Dermis microvascular lymphatic vessel endothelial cell (primary cell): Measurements from ENCODE around the gene BMPR1B. TPM values are rescaled to one million over a fixed set of nuclear protein-coding genes. Genes with fewer than 3 reads are reported as not detected.

Source experiments
- DNase-seq, 2 donors: peaks; one replicate each; pipeline versions ENCODE4 v3.0.0 to v3.0.0-alpha.2; 2010; ENCODE audit warnings: low read depth in 2 of 2
- total RNA-seq: library from RNA; depleted of rRNA; stranded (reverse); fragments of >200 nt; gene quantifications from 2 replicates; pipeline ENCODE4 v1.2.1, GENCODE V29; 2014

Gene BMPR1B
- total RNA-seq, 1 donor from 2014 or later = 0.51 TPM

DNA sequence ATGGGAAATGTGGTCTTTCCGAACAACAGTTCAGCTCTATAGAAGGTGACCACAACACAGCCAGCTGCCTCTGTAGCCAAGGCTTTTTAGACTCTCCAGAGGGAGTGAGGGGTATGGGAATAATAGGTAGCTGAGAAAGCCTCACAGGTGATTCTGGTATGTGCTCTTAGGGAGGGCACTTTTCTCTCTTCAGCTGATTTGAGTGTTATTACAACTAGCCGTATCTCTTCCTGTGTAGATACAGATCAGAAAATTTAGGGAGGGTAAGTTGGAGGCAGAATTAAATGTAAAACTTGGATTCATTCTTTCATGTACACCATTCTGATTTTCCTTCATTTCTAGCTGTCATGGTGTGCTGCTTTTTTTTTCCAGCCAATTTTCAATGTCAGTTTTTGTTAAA is 154.9 kb downstream of the BMPR1B start:
- DNase-seq = no peak

DNA sequence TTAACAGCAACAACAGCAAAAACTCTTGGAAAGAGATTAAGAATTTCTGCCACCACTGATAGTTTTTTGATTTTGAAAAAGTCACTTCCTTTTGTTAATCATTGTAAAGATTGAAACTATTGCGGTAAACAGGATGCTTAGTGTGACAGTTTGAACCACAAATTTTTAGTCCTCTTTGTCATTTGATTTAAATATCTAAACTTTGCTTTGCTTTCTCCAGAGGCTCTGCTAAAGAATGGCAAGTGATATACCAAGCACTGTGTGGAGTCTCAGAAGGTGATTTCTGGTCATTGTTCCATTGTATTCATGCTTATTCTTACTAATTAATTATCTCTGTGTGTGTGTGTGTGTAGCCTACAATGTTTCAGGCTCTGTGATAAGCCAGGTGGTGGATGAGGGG is 155.6 kb downstream of the BMPR1B start:
- DNase-seq = no peak

DNA sequence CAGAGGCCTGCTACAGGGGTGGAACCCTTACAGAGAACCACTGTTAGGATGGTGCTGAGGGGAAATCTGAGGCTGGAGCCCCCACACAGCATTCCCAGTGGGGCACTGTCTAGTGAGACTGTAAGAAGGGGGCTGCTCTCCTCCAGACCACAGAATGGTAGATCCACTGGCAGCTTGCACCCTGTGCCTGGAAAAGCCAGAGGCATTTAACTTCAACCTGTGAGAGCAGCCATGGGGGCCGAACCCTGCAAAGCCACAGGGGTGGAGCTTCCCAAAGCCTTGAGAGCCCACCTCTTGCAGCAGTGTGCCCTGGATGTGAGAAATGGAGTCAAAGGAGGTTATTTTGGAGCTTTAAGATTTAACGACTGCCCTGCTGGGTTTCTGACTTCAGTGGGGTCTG is 159.4 kb downstream of the BMPR1B start:
- no peak for DNase-seq

DNA sequence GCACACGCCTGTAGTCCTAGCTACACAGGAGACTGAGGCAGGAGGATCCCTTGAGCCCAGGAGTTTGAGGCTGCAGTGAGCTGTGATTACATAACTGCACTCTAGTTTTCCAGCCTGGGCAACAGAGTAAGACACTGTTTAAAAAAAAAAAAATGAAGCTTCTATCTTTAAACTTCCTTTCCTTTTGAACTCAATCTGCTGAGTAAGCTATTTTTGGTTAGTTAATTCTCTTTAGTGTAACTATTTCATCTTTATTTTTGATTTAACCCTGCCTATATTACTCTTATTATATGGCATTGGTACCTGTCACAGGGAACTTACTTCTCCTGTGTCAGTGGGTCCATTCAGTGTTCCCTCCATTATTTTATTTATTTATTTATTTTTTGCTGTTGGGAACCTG is 160.8 kb downstream of the BMPR1B start:
- no peak for DNase-seq

DNA sequence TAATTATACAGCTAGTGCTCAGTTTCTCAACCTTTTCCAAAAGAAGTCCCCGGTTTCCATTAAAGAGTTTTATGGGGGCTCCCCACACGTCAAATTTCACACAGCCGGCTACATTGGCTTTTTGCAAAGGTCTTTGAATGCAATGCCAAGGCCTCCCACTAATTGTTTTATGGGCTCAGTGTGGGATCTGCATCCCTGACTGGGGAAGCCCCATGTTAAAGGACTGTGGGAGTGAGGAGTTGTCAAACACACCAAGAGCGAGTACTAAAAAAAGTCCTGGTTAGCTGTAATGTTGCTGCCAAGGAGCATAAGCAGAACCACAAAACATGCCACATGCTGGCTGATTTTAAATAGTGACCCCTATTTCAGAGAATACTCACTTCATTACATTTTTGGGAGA is 162.6 kb downstream of the BMPR1B start:
- no peak for DNase-seq

DNA sequence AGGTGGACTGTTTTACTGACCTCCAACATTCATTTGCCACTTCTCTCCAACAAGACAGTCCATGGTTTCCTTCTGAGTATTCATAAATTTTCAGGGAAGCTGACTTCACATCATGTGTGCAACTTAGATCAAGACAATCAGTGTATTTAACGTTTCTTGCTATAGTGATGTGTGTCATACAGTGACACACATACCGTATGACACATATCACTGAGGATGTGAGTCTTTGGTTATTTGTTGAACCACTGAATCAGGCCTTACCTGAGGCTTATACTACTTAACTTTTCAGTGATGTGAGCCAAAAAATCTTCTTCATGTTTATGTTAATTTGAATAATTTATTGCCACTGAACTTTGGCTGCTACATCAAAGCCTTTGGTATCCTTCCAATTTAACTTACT is 166.8 kb downstream of the BMPR1B start:
- no peak for DNase-seq

DNA sequence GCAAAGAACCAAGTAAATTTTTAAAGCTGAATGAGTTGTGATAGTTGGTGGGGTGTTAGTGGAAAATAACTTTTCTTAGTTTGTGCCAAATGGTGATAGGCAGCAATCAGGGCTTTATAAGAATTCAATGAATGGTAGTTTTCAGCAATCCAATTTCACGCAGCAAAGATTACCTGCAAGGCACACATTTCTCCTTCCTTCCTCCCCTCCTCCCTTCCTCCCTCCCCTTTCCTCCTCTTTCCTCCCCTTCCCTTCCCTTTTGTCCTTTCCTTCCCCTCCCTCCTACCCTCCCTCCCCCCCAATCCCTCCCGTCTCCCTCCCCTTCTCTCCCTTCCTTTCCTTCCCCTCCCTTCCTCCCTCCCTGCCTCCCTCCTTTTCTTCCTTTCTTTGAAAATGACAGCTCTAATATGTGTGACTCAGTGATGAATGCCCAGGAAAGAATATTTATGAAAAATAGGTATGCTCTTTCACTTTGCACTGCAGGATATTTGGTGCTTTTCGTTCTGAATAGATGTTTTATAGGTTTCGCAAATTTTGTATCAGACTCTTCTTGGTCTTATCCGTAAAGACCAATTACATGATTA is 168.1 kb downstream of the BMPR1B start:
- no peak for DNase-seq

DNA sequence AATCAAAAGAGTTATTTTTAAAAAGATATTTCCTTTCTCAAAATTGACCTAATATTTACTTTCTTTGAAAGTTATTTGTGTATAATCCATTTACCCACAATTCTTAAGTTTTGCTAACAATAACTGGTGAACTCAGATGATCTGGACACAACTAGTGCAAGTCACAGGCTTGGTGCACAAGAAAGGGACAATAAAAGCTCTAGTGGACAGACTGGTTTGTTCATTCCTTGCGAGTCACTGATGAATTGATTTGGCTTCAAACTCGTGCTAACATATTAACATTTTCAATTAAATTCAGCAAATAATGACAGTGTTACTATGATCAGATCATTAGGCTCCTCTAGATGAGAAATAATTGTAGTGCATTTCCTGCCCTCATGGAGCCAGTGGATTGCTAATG is 169.2 kb downstream of the BMPR1B start:
- no peak for DNase-seq

DNA sequence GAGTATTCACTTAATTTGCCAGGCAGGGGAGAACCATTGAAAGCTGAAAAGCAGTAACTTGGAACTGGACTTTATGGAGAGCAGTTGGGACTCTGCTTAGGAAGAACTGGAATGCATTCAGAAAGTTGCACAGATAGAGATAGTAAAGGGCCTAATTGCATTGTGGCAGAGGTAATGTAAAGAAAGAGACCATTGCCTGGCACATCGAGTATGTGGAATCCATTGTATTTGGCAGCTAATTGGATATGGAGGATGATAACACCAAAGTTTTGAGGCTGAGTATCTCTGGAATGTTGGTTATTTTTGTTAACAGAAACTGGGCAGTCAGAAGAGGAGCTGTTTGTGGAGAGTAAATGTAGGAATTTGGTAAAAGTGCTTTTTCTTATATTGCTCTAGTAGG is 169.9 kb downstream of the BMPR1B start:
- no peak for DNase-seq

DNA sequence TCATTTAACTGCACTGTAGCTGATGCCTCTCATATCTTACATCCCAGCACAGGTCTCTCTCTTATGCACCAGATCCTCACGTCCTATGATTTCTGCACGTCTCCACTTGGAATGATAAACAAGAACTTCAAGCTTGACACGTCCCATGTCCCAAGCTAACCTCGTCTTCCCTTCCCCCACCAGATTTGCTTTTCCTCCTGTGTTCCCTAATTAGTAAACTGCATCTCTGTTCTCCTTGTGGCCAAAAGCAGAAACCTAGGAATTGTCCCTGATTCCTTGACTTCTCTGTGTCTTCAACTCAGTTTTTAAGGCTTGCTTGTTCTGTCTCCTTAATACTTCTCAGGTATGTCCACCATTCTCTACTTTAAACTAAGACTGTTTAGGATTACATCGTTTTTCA is 171.9 kb downstream of the BMPR1B start:
- no peak for DNase-seq

DNA sequence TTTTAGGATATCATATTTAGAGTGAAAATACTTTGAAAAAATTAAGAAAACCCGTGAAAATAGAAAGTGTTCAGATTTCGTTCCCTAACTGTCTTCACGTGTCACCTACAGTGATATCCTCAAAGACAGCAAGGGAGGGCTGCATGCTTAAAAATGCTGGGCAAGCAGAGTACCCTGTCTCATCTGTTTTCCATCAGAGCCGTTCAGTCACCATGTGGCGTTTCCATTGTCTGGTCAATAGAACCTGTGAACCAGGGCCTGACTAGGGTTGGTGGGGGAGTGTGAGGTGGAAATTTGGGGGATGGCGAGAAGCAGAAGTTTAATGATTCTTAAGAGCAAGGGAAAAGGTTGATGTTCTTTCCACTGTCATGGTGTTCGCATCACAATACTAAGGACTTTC is 173.9 kb downstream of the BMPR1B start:
- DNase-seq = no peak

DNA sequence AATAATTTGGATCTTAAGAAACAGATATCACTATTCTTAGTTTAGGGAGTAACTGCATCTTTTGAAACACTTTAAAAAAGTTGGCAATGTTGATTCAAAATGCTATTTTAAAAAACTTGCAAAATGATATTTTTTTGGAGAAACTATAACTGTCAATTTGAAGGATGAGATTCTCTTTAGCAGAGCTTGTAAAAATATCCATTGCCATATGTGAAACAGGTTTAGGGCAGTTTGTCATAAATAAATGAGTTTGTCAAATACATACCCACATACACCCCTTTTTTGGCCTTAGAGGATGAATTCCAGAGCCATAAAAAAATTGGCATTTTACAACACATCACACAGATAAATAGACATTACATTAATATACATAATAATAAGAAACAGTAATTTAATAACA is 174.6 kb downstream of the BMPR1B start:
- no peak for DNase-seq

DNA sequence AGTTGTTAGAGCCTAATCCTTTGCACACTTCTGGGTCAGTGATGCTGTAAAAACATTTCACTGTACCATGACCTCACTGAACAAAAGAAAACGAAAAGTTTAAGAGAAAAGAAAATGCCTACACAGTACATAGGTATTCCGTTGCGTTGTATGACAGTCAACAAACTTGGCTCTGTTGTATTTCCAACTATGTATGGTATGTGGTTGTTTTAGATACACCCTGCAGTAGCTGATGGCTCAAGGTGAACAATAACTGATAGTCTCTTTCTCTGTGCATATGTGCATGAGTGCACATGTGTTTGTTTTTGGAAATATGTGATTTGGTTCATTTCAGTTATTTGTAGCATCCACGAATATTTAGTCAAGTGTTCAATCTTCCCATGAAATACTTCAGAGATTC is 176.0 kb downstream of the BMPR1B start:
- DNase-seq = no peak

DNA sequence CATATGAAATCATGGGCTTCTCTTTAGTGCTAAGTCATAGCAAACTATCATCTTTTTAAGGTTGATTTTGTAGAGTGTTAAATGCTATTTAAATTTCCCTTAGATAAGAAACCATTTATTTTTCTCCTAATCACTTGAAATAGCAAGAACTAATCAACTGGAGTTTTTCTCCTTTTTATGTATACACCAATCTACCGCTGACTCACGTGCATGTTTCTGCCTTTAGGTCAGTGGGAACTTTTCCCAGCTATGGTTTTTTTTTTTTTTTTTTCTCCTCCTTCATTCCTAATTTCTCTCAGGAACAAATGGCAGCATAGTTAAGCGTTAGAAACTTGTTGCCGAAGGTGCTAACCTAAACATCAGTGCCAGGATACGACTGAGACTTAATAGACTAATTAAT is 176.4 kb downstream of the BMPR1B start:
- no peak for DNase-seq

DNA sequence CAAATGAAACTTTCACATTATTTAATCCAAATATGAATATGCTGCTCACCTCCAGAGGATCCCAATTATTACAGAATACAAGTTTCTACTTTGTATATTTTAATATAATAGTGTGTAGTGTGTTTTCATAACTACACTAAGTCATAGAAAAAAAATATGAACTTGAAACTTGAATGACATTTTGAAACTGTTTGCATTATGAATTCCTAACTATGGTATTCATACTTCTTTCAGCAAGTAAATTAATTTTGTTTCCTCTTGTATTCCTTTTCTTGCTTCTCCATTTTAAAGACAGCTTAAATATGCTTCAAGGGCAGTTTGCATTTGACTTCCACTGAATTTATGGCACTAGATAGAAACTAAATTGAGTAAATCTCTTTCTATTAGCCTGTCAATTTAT is 177.1 kb downstream of the BMPR1B start:
- DNase-seq = no peak

DNA sequence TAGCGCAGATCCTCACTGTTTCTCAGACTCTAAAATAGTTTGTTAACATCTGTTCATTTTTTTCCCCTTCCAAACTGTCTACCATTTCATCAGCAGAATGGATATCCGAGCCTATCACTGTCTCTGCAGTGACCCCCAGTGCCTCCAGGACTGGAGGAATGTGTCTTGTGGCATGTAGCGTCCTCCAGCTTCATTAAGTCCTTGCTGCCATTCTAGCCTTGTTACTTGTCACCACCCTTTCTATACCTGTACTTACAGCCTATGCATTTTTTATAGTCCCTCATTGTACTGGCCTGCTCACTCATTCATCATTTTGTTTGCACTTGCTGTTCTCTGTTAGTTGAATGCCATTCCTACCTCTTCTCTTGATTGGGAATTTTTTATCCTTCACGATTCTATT is 179.1 kb downstream of the BMPR1B start:
- DNase-seq = no peak

DNA sequence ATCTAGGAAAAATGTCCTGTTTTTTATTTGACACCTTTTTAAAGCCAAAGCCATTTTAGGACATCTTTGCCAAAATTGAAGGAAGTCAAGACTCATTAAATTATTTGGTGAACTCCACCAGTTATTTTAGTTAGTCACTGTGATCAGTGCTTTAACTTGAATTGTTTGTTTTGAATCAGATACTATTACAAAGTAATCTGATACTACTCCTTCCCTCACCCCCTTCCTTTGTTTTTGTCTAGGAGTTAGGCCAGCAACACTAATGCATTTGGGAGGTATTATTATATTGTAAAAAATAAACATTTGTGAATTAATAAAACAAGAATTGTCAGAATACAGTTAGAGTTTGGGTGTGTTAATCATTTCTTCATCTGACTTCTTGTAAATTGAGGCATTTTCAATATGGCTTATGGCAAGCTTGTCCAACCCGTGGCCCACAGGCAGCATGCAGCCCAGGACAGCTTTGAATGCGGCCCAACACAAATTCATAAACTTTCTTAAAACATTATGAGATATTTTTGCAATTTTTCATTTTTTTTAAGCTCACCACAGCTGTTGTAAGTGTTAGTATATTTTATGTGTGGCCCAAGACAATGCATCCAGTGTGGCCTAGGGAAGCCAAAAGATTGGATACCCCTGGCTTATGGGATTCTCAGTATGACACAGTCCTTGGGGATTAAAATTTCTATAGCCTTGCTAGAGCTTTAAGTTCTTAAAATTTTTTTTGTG is 182.2 kb downstream of the BMPR1B start:
- DNase-seq = no peak

DNA sequence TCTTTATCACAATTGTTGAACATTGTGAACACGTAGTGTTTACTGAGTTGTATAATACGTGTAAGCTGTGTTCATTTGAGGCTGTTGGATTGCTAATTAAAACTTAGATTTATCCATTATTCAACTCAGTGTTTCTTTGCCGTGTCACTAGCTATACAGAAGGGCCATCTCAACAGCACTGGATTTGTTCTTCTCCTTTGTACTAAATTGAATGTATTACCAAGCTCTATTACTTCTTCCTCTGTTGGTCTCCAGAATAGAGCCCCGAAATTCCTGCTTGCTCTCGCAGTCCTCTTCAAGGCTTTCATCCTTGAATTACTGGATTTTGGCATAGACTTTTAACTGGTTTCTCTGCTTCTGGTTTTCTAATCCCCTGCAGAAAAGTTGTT is 182.8 kb downstream of the BMPR1B start:
- no peak for DNase-seq

DNA sequence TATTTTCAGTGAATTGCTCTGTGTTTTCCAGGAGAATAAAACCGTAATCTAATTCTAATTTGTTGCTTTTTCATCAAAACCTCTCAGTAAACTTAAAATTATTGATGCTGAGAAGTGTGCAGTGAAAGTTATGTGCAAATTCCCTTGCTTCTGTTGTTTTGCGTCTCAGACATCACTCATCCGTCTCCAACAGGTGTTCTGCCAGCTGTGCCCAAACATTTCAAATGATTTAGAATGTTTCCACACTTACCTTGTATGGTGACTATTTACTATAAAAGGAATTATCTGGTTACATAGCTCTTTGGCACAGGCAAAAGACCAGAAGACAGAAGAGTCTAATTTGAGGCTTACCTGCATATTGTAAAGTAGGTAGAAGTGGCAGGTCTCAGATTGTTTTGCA is 184.0 kb downstream of the BMPR1B start:
- no peak for DNase-seq

DNA sequence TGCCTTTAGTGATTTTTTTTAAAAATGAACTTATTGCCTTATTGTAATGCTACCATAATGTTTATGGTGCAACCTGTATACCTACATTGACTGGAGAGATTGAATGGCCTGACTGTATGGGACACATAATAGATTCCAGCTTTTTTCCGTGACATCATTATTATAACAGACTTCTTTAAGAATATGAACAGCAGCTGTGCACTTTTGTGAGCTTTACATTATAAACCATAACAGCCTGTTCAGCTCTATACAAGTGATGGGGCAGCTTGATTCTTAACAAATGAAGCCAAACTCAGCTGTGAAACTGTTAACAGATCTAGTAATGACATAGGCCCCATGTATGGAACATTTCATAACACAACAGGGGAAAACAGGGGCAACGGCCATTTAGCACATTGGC is 187.0 kb downstream of the BMPR1B start:
- DNase-seq = no peak

DNA sequence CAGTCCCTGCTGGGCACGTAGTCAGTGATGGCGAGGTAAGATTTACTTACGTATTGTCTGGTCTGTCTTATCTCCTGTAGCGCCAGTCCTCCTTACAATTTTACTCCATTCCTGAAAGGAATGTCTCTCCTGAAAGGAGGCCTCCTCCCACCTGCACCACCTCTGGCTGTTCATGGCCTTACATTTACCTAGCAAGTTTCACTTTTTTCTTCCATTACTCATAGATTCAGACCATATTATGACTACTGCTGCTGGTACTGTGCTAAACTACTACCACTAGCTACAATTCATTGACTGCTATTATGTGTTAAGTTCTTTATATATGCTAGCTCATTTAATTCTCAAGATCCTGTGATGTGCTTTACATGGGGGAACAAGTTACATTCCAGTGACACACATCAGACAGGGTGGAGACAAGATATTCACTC is 189.9 kb downstream of the BMPR1B start:
- no peak for DNase-seq

DNA sequence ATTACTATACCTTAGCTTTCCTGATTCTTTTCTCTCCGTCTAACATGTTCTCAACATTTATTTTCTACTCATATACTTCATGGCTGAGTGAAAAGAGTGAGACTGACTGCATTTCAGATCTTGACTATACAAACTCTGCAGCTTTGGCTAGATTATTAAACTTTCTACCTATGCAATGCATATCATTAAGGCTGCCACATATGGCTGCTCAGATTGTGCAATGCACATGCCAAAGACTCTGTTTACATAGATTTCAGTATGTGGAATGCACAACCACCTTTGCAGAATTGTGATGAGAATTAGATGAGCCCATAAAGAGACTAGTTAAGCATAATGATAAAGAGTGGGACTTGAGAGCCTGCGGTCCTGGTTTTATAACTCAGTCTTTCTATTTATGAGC is 196.5 kb downstream of the BMPR1B start:
- no peak for DNase-seq

DNA sequence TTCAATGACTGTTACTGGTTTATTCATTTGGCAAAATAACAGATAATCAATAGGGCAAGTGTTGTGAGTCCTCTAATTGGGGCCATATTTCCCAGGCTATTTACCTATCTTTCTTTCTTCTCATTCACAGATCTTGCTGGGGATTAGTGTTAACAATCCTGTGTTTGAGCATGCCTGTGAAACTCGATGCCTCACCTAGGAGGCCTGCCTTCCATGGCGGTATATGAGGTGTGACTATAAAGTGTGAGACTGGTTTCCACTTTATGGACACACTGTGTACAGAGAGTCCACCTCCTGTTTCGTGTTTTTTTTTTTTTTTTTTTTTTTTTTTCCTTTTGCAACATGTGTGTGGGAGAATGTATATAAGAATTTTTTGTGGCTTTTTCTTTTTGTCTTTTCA is 199.3 kb downstream of the BMPR1B start:
- DNase-seq = no peak

DNA sequence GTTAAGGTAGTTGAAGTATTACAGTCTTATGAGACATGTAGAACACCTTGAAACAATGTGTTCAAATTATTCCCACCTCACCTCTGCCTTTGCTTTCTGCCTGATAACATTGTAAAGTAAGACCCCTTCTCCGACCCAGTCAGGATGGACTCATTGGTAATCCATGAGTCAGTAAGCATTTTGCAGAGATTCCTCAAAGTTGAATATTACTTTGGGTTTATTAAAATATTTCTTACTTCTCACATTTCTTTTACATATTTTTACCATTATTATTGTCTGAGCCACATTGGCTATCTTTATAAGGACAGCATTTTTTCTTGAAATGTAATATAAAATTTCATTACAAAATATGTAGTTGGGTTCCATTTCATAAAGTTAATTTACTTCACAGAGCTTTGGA is 201.6 kb downstream of the BMPR1B start:
- DNase-seq = no peak
